LHCN-M2 (cell line): ENCODE data around the gene MAPKAPK5. TPM values are rescaled to one million over a fixed set of nuclear protein-coding genes. Genes with fewer than 3 reads are reported as not detected.
A peak's percentile ranks its signal among the peaks of the same experiment; 100 is the strongest.
"Not testable (repeated sequence)": the region's sequence is repeated elsewhere in the genome, so short reads cannot be mapped to it uniquely, and the experiment has no call there.

ENCODE experiments used
- DNase-seq: peaks from one replicate; pipeline ENCODE4 v3.0.0-alpha.2; 2012; ENCODE audit warnings: low read depth
- total RNA-seq: library from RNA; depleted of rRNA; stranded (reverse); fragments of >200 nt; gene quantifications from 2 replicates; pipeline ENCODE4 v1.2.3, GENCODE V29; 2014

Gene MAPKAPK5
- total RNA-seq, 1 experiment from 2014 or later = 56.4 TPM

- no peak for DNase-seq
These were observed 13.6 kb upstream of the MAPKAPK5 start for GRCh38 chr12:111828338-111828979.

GRCh38 chr12:111829635-111830034, 12.4 kb upstream of the MAPKAPK5 start:
- DNase-seq = not testable (repeated sequence)

- DNase-seq = not testable (repeated sequence)
These were observed 7.2 kb upstream of the MAPKAPK5 start for GRCh38 chr12:111834740-111835386.

GRCh38 chr12:111835531-111836181, 6.4 kb upstream of the MAPKAPK5 start:
- not testable (repeated sequence) for DNase-seq

- DNase-seq = no peak
These were observed 3.7 kb upstream of the MAPKAPK5 start for GRCh38 chr12:111838353-111838752.

GRCh38 chr12:111840807-111841206, 1.2 kb upstream of the MAPKAPK5 start:
- DNase-seq = no peak

- peak; percentile 10 for DNase-seq
These were observed 735 bp upstream of the MAPKAPK5 start for GRCh38 chr12:111841236-111841749.

- peak; percentile 11 for DNase-seq
These were observed 748 bp downstream of the MAPKAPK5 start for GRCh38 chr12:111842556-111843396.

GRCh38 chr12:111846016-111846415, 4.0 kb downstream of the MAPKAPK5 start:
- no peak for DNase-seq

- DNase-seq = no peak
These were observed 8.5 kb downstream of the MAPKAPK5 start for GRCh38 chr12:111850526-111850925.

- DNase-seq = no peak
These were observed 16.2 kb downstream of the MAPKAPK5 start for GRCh38 chr12:111858186-111858585.

- DNase-seq = no peak
These were observed 16.8 kb downstream of the MAPKAPK5 start for GRCh38 chr12:111858778-111859177.

GRCh38 chr12:111864913-111865312, 22.9 kb downstream of the MAPKAPK5 start:
- DNase-seq = peak; percentile 29

GRCh38 chr12:111867531-111867930, 25.5 kb downstream of the MAPKAPK5 start:
- DNase-seq = no peak

- no peak for DNase-seq
These were observed 26.9 kb downstream of the MAPKAPK5 start for GRCh38 chr12:111868676-111869588.

- DNase-seq = no peak
These were observed 27.6 kb downstream of the MAPKAPK5 start for GRCh38 chr12:111869671-111870070.

GRCh38 chr12:111870216-111870615, 28.2 kb downstream of the MAPKAPK5 start:
- no peak for DNase-seq

GRCh38 chr12:111870706-111871105, 28.7 kb downstream of the MAPKAPK5 start:
- no peak for DNase-seq

GRCh38 chr12:111873113-111873512, 31.1 kb downstream of the MAPKAPK5 start:
- DNase-seq = no peak

- no peak for DNase-seq
These were observed 39.7 kb downstream of the MAPKAPK5 start for GRCh38 chr12:111881716-111882115.
